ENCODE data around the gene OVOL1.

Gene OVOL1

DNA sequence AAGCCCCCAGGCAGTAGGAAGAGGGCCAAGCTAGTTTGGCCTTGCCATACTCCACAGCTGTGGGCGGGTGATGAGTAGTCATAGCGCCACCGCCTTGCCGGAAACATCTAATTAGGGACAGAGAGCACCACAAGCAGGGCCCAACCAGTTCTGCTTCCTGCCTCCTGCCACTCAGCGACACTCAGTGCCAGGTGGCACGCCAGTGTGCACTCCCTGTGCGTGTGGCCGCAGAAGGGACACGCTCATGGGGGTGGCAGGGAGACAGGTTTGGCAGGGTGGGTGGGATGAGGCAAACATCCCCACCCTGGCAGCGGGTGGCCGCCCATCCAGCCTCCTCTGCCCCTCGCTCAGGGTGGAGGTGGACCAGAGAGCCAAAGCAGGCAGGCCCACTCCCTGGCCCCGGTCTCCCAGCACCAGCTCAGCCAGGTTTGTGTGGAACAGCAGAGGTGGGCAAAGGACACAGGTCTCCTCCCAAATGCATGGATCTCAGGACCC lies 4.9 kb downstream of the OVOL1 start:
- peak; percentile 60 for DNase-seq (ENCODE audit: low read depth)

DNA sequence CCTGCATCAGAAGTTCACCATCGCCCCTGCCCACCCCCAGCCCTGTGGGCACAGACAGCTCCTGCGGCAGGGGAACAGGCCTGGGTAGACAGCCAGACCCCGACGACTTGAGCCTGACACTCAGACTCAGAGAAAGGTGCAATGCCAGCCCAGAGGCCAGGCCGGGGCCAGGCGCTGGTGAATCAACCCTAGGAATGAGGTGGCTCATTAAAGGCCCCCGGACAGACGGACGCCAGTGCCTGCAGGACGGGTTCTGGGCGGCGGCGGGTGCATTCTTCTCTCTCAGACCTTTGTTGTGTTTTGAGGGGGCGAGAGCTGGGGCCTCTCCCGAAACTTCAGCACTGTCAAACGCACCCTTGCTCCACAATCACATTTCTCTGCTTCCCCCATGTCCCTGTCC lies 5.6 kb downstream of the OVOL1 start:
- no peak for DNase-seq (ENCODE audit: low read depth)

DNA sequence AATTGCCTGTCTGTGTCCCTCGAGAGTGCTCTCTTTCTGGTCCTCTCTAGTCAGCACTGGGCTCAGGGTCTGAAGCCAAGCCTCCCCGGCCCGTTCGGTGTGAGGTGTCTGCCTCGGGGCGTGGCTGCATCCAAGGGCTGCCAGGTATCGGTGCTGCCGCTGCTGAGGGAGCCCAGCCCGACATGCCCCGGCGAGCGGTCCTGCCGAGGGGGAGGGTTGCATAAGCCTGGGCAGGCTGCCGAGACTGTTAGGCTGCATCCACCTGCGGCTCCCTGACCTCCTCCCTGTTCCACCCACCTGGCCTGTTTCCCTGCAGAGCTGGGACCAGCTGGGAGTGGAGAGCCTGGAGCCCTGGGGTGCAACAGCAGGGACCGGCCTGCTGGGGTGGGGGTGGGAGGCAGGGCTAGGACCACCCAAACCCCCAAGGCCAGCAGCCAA lies 6.3 kb downstream of the OVOL1 start:
- DNase-seq (ENCODE audit: low read depth): no peak

GRCh38 chr11:65793625-65794400 lies 7.0 kb downstream of the OVOL1 start:
- DNase-seq (ENCODE audit: low read depth): no peak

DNA sequence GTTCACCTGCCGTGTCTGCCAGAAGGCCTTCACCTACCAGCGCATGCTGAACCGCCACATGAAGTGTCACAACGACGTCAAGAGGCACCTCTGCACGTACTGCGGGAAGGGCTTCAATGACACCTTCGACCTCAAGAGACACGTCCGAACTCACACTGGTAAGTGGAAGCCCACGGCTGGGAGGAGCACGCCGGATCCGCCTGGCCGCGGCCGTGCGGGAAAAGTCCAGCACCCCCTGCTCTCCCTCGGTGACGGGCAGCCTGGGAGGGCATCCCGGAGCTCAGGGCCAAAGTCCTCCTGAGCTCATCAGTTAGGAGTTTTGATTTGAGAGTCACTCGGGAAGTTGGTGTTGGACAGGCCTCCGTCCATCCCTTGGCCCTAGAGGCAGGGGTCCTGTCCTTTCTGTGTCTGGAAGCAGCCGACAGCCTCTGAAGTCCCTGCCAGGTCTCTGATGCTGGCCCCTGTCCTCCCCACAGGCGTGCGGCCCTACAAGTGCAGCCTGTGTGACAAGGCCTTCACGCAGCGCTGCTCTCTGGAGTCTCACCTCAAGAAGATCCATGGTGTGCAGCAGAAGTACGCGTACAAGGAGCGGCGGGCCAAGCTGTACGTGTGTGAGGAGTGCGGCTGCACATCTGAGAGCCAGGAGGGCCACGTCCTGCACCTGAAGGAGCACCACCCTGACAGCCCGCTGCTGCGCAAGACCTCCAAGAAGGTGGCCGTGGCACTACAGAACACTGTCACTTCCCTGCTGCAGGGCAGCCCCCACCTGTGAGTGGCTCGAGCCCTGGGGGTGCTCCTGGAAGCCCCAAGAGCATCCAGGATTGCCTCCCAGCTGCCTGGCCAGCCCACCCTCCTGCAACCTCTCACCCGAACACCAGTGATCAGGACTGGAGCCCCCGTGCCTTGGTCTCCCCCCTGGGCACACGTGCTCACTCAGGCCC lies 8.0 kb downstream of the OVOL1 start:
- DNase-seq (ENCODE audit: low read depth): no peak

GRCh38 chr11:65796726-65797601 lies 10.1 kb downstream of the OVOL1 start:
- no peak for DNase-seq (ENCODE audit: low read depth)

- no peak for DNase-seq (ENCODE audit: low read depth)
Measured at GRCh38 chr11:65797711-65798110, 10.8 kb downstream of the OVOL1 start.

- DNase-seq (ENCODE audit: low read depth): no peak
Measured at GRCh38 chr11:65798882-65799281, 12.0 kb downstream of the OVOL1 start.

DNA sequence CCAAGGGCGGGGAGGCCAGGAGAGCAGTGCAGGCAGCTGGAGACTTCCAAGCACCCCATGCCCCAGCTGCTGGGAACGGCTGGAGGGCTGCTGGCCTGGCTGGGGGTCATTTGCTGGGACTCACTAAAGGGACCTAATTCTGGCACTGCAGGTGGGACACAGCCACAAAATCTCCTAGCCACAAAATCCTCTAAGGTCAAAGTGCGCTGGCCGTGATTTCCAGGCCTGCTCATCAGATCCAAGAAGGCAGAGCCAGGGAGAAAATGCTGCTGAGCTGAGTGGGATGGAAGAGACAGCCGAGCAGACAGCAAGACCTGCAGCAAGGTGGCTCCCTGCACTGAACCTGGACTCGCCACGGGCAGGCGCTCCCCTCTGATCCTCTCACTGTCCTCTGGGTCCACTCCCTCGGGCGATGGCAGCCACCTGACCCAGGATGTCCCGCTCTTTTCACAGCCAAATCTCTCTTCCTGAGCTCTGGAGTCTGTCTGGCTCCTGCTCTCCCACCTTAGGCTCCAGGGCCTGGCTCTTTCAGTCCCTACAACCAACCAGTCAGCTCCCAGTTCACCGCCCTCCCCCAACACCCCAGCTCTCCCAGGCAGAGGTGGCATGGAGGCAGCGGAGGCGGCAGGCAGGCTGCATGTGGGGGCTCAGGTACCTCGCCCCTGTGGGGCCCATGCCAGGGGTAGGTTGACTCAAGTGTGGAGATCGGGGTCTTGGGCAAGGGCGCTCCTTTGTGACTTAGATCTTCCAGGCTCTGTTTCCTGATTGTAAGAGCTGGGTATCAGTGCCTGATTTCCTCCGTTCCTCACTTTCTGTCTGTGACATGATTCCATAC lies 14.5 kb downstream of the OVOL1 start:
- no peak for DNase-seq (ENCODE audit: low read depth)

DNA sequence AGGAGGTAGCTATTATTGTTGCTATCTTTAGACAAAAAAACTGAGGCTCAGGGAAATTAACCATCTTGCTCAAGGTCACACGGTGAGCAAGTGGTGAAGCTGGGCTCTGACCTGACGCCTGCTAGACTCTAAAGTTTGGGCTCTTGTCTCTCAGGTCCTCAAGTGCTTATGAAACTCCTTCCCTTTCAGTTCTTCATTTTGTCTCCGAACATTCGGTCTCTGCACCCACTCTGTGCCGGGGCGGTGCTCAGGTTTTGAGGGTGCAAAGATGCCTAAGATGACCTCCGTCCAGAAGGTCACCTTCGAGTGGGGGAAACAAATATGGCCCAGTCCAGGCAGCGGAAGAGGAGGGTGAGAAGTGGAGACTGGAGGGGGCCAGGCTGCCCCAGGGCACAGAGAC lies 16.0 kb downstream of the OVOL1 start:
- DNase-seq (ENCODE audit: low read depth): no peak

GRCh38 chr11:65803797-65804492 lies 17.1 kb downstream of the OVOL1 start:
- no peak for DNase-seq (ENCODE audit: low read depth)

GRCh38 chr11:65806979-65807378 lies 20.1 kb downstream of the OVOL1 start:
- no peak for DNase-seq (ENCODE audit: low read depth)

DNA sequence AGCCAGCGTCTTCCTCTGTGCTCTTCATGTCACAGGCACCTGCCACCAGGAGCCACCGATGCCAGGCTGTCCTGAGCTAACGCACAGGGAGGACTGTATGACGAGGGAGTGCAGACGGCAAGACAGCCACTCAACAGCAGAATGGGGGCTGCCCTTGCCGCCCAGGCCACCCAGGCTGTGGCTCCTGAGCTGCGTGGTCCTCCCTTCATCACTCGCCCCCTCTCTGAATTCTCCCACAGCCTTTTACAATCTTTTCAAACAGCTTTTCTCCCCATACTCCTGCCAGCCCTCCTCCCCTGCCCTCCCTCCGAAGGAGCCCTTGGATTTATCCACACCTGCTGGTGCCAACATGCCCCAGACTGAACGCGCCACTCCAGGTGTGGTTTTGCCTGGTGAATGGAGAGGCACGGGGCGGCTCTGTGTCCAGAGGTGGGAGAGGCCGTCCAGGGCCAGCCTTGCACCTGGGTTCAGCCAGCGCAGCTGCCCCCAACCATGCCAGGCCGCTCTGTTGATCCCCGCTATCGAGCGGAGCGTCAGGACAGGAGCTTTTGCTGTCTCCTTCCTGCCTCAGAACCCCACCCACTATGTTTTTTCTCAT lies 22.0 kb downstream of the OVOL1 start:
- DNase-seq (ENCODE audit: low read depth): no peak

DNA sequence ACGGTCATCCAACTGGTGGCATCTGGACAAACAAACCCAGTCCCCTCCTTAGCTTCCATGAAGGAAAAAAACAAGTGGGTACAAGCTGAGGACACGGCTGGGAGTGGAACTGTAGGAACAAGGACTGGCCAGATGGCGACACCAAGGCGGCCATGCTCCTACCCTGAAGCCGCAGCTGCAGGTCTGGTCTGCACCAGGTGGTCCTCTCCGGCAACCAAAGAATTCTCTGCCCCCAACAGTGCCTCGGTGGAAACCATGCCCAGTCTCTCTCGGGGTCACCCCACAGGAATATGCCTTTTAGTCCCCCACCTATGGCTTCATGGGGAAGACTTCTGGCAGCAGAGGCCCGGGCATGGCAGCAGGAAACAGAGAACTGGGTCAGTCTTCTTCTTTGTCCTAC lies 22.6 kb downstream of the OVOL1 start:
- no peak for DNase-seq (ENCODE audit: low read depth)

GRCh38 chr11:65810046-65810868 lies 23.4 kb downstream of the OVOL1 start:
- DNase-seq (ENCODE audit: low read depth): no peak

DNA sequence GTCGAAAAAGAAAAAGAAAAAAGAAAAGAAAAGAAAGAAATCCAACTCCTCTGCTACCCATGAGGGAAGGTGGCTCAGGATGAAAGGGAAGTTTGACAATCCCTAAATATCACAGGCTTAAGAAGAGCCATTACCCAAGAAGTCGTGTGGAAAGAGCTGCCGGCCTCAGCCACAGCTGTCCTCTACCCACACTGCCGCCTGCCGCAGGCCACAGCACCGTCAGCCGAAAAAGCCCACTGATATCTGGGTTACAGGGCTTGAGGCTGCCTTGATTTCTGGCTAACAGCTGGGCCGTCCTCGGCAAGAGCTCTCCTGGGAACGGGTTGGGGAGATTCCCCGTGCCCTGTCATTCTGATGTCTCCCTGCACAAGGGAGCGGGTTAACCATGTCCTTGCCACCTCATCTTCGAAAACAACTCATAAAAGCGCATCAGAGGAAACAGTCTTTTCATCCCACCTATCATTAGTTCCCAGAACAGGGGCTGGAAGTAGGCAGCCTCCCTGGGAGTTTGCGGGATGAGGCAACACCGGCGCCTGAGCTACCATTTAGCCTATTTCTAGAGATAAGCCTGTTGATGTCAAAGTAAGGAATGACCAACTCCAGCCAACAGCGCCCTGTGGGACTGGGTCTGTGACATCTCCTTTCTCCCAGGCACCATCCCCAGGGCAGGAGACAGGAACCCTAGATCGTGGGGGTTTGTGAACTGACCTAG lies 25.1 kb downstream of the OVOL1 start:
- DNase-seq (ENCODE audit: low read depth): no peak

DNA sequence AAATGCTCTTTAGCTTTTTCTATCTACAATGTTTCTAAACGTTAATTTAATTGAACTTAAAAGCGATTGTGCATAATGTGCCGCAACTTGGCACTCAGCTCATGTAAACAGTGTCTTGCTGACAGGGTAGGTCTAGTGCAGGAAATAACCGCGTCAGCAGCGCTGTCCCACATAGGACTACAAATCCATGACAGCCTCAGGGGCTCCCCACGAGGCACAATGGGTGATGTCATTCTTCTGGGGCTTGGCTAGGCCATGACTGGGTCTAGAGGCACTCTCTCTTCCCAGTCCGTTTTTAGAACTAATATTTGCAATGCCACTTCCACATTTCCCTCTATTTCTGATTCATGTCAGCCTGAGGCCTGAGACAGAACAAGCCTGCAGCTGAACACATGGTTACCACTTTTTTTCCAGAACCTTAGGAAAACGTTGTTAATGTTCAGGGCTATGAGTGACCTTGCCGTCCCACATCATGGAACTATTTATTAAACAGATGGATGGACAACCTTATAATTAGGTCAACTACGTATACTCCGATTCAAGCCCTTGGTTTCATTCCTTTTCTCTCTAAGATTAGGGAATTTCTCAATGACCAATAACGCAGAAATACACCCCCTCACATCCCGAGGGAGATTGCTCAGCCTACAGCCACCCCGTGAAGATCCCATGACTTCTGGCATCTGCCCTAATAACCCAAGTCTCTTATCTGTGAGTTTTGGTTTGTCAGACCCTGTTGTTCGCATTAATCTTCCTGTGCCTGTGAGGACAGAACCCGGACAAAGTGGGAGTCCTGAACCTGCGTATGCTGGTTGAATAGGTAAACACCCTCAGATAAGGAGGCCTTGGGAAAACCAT lies 27.5 kb downstream of the OVOL1 start:
- DNase-seq (ENCODE audit: low read depth): no peak

Measured in activated T-cell treated with anti-CD3 and anti-CD28 coated beads for 48 hours (primary cell).